Peyer's patch (tissue), 4 donors: ENCODE data around the gene FBRSL1.

ENCODE experiments used
- POLR2A ChIP-seq, 2 donors: fragments of 450-650 bp; IDR thresholded peaks; one replicate each; pipeline ENCODE4 v1.5.1; 2017; ENCODE audit warnings: antibody characterized with exemption in 2 of 2, mild to moderate bottlenecking in 2 of 2, moderate library complexity in 2 of 2
- TF ChIP-seq, protein P1 (sequence below), 6 experiments: fragments of 450-650 bp in 4 of 6; fragments of 200-600 bp in 2 of 6; sonication (generic) in 1 of 6; IDR thresholded peaks; one replicate each; pipeline ENCODE4 v1.5.1; 2017 to 2019; ENCODE audit warnings: antibody characterized with exemption in 6 of 6, mild to moderate bottlenecking in 3 of 6, moderate library complexity in 1 of 6

DNA sequence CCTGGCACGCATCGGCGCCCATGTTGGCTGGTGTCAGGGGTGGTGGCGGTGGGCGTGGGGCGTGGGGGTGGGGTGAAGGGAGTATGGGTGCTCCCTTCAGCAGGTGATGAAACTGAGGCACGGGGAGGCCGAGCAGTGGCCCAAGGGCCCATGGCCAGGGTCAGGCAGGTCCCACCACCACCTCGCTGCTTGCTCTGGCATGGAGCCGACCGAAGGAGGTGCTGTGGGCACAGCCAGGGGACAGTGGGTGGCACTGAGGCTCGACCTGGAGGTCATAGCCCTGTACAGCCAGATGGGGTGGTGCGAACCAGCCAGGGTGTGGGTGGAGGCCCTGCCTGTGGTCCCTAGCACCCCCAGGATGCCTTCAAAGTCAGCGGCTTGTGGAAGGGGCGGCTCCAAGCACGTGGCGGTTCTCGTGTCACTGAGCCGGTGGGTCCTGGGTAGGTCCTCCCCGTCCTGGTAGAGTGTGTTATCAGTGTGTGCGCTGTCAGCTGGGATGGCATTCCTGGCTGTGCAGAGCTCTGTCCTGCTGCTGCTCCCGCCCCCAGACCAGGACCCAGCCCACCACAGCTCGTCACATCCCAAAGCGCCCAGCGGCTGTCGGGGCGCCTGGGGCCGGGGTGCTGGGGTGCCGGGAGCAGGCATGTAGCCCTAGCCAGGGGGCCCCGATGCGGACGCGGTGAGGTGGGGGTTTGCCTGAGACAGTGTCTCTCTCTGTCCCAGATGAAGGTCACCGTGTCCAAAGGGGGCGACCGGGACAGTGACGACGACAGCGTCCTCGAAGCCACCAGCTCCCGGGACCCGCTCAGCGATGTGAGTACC lies 35.3 kb downstream of the FBRSL1 start:
- TF ChIP-seq, protein P1, sequence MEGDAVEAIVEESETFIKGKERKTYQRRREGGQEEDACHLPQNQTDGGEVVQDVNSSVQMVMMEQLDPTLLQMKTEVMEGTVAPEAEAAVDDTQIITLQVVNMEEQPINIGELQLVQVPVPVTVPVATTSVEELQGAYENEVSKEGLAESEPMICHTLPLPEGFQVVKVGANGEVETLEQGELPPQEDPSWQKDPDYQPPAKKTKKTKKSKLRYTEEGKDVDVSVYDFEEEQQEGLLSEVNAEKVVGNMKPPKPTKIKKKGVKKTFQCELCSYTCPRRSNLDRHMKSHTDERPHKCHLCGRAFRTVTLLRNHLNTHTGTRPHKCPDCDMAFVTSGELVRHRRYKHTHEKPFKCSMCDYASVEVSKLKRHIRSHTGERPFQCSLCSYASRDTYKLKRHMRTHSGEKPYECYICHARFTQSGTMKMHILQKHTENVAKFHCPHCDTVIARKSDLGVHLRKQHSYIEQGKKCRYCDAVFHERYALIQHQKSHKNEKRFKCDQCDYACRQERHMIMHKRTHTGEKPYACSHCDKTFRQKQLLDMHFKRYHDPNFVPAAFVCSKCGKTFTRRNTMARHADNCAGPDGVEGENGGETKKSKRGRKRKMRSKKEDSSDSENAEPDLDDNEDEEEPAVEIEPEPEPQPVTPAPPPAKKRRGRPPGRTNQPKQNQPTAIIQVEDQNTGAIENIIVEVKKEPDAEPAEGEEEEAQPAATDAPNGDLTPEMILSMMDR (IDR thresholded peaks at IDR 0.05) = no peak
- no peak for TF ChIP-seq POLR2A (IDR thresholded peaks at IDR 0.05)
